Stomach (tissue), 4 donors: Measurements from ENCODE around the gene GAREM2.

Experiments used
- EP300 ChIP-seq: sonication (generic); formaldehyde crosslinking; IDR thresholded peaks from one replicate; pipeline ENCODE4 v1.6.1; 2017; ENCODE audit warnings: antibody characterized with exemption
- POLR2A ChIP-seq, 4 donors: fragments of 450-650 bp; IDR thresholded peaks; one replicate each; pipeline ENCODE4 v1.6.1; 2016; ENCODE audit warnings: antibody characterized with exemption in 4 of 4, control low read depth in 2 of 4, mild to moderate bottlenecking in 1 of 4, moderate library complexity in 1 of 4
- POLR2AphosphoS5 ChIP-seq, 3 donors: sonication (generic); formaldehyde crosslinking; IDR thresholded peaks; one replicate each; pipeline ENCODE4 v1.6.1; 2016; ENCODE audit warnings: antibody characterized with exemption in 3 of 3
- TF ChIP-seq, protein P1 (sequence below), 7 experiments: fragments of 450-650 bp in 4 of 7; fragments of 200-600 bp in 3 of 7; sonication (generic) in 3 of 7; IDR thresholded peaks; one replicate each; pipeline ENCODE4 v1.5.1; 2016 to 2019; ENCODE audit warnings: antibody characterized with exemption in 7 of 7, control low read depth in 2 of 7, mild to moderate bottlenecking in 1 of 7

DNA sequence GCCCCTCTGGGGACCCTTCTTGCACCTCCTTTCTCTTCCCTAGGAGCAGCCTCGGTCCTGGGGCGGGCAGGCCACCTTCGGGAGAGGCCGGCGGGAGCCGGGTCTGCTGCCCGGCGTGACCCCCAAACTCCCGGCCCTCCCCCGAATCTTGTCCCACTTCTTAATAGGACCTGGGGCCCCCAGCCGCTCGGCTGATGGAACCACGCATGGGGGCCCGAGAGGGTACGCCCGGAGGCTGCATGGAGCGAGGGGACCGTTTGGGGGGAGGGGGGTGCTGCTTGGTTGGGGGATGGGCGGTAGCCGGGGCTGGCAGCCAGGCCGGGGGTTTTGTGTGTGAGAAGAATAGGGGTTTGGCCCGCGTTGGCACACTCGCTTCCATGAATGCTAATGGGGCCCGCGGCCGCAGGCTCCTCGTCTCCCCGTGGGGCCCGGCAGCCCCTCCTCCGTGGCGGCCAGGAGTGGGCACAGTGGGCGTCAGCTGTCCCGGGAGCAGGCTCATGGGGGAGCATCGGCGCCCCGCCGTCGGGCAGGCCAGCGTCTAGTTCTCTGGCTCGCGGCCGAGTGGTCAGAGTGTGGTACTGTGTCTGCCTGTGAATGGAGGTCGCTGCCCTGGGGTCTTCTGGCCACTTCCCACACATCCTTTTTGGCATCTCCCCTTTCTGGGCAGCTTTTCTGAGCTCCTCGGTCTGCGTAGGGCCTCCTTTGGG lies 1.0 kb downstream of the GAREM2 start:
- TF ChIP-seq, protein P1, sequence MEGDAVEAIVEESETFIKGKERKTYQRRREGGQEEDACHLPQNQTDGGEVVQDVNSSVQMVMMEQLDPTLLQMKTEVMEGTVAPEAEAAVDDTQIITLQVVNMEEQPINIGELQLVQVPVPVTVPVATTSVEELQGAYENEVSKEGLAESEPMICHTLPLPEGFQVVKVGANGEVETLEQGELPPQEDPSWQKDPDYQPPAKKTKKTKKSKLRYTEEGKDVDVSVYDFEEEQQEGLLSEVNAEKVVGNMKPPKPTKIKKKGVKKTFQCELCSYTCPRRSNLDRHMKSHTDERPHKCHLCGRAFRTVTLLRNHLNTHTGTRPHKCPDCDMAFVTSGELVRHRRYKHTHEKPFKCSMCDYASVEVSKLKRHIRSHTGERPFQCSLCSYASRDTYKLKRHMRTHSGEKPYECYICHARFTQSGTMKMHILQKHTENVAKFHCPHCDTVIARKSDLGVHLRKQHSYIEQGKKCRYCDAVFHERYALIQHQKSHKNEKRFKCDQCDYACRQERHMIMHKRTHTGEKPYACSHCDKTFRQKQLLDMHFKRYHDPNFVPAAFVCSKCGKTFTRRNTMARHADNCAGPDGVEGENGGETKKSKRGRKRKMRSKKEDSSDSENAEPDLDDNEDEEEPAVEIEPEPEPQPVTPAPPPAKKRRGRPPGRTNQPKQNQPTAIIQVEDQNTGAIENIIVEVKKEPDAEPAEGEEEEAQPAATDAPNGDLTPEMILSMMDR (IDR thresholded peaks at IDR 0.05): no peak
- TF ChIP-seq EP300 (no peak), POLR2AphosphoS5 (IDR thresholded peaks at IDR 0.05) (no peak), POLR2A (IDR thresholded peaks at IDR 0.05) (no peak)
